Non-pigmented ciliary epithelial cell (primary cell): Measurements from ENCODE around the gene NUP50.
"Not testable (repeated sequence)": the region's sequence is repeated elsewhere in the genome, so short reads cannot be mapped to it uniquely, and the experiment has no call there.

Source experiments
- DNase-seq: peaks from one replicate; pipeline ENCODE4 v3.0.0-alpha.2; 2010; ENCODE audit warnings: low read depth

Gene NUP50

DNA sequence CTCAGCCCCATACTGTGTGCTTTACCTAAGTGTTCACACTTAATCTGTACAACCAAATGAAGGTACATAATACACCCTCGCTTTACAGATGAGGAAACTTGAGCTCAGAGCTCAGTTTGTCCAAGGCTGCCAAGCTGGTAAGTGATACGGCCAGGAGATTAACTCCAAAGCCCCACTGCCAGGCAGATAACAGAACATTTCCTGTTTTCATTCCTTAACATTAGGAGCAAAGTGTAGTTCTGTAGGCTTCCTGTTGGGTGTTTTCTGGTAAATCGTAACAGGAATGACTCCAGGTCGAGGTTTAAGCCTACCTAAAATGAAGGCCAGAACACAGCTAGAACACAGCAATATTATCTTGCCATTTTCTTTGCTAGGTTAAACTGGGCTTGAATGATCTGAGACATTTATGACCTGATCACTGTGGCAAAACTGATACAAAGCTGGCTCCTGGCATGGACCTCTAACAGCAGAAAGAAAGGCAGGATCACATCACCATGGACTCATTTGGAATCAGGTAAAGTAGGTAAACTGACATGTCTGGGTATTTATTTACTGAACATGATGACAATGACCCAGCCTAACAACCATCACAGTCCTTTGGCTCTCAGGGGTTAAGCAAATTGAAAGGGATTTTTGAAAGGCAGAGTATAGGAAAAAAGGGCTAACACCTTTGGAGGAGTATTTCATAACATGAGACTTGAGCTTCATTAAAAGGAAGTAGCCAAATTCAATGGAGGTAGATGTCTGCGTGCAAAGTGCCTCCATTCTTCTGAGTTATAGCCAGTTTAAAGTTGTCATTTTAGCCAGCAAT, 3.9 kb upstream of the NUP50 start:
- no peak for DNase-seq

DNA sequence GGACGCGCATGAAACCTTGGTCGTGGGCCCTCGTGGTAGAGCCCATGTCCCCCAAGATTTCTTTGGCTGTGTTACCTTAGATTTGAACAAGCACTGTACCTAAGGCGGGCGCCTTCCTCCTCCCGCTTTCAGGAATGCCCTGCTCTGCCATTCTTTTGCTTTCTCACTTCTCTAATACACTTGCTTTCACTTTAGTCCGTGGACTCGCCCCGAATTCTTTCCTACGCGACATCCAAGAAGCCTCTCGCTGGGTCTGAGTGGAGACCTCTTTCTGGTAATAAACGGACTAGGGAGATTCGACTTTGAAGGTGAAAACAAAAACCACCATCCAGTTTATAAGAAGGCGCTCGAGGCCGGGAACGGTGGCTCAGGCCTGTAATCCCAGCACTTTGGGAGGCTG, 1.2 kb upstream of the NUP50 start:
- DNase-seq = no peak

DNA sequence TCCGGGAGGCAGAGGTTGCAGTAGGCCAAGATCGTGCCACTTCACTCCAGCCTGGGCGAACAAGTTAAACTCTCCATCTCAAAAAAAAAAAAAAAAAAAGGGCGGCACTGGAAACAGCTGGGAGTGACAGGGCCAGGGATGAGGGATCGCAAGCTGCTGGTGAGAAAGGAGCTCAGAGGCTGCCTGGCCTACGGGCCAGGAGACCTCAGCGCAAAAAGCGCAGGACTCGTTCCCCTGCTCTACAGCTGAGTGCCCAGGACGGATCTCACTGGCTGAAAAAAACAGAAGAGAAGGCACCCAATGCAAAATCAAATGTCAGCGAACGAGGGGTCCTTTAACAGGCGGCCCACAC, 650 bp upstream of the NUP50 start:
- no peak for DNase-seq

DNA sequence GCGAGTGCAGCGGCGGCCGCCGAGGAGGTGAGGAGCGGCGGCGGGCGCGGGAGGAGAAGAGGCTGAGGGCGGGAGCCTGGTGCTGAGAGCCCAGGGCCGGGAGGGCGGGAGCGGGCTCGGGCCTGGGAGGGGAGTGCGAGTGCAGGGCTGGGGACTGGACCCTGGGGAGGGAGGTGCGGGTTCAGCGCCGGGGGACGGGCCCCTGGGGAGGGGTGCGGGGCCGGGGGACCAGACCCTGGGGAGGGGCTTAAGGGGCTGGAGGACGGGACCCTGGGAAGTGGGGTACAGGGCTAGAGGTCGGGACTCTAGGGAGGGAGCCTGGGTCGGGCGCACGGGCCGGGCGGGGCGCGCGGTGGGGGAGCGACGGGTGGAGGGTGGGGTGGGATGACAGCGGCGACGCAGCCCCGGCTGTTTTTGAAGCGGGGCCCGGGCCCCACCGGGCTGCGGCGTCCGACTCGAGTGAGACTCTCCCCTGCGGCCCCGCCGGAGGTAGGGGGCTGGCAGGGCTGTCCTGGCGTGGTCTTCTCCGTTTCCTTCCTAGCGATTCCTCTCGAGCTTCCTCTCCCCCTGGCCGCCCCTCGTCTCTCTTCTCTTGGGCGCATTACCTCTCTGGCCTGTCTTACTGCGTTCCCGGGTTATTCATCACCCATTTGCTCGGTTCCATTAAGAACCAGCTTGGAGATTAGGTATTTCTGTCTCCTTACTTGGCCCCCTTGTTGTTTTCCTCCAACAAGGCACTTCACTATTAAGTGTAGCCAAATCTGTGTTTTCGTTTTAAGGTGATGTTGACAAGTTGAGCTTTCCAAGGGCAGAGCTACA, 754 bp downstream of the NUP50 start:
- no peak for DNase-seq

DNA sequence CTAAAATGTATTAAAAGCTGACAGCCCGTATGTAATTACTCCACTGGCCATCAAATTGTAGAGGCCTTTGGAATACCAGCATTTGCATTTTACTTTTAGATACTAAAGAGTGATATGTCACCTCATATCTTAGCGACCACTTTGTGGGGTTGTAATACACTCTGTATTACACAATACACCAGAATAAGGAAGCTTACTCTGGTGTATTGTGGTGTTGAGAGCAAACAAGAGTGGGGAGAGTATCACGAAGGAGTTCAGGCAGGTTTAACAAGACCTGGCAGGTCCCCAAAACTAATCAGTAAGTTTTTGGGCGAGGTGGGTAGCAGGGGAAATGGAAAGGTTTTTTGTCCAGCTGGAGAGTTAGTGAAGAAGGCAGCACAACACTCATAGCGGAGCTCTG, 3.2 kb downstream of the NUP50 start:
- no peak for DNase-seq

DNA sequence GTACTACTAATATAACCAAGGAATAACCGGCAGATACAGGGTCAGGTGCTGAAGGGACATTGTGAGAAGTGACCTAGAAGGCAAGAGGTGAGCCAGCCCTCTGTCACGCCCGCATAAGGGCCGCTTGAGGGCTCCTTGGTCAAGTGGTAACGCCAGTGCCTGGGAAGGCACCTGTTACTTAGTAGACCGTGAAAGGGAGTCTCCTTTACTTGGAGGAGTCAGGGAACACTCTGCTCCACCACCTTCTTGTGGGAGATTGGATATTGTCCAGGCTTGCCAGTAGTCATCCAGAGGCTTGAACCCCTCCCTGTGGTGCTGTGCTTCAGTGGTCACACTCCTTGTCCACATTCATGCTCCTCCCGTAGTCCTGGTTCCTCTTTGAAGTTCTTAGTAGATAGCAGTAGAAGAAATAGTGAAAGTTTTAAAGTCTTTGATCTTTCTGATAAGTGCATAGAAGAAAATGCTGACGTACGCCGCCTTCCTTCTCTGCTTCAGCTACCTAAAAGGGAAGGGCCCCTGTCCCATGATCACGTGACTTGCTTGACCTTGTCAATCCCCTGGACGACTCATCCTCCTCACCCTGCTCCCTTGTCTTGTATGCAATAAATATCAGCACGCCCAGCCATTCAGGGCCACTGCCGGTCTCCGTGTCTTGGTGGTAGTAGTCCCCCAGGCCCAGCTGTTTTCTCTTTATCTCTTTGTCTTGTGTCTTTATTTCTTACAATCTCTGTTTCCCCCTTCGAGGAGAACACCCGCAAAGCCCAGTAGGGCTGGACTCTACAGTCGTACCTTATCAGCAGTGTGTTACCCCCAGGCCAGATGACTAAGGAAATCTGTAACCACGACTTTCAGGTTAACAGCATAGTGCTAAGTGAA, 6.1 kb downstream of the NUP50 start:
- no peak for DNase-seq

DNA sequence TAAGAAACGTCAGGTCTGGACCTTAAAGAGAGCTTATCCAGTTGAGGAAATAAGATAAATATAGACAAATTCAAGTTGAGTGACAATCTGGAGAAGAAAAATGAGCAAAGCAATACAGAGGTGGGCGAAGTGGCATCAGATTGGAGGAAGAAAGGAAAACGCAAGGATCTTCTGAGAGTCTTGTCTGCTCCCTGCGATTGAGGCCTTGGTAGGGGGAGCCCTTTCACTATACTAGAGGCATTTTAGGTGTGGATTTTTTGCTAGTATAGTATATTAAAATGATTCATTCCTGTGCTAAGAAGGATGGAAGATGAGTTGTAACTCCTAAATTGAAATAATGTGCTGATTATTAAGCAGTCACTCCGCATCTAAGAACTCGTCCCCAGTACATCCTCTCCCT, 8.1 kb downstream of the NUP50 start:
- DNase-seq = no peak

DNA sequence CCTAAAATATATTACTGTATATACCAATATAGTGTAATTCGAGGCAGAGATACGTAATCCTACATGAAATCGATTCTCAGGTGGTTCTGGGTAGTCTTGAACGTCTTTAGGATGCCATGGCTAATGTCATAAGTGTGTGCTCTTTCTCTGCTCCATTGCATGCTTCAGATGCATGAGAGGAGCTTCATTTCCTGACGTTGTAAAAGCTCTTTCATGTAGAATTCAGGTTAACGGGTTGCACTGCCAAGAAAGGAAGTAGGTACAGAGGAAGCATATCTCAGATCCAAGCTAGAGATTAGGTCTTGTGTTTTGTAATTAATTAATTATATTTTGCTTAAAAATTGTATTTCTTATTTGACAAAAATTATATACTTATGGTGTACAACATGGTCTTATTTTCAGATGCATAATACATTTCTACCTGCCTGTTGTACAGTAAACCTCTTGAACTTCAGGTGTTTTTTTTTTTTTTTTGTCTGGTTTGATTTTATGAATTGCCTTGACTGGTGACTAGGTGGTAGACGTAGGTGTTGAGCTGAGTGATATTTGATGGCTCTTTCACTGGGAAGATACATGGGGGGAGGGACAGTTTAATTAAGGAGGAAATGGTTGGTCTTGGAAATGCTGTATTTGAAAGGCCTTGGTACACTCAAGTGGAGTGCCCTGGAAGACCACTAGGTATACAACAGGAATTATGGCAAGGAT, 9.3 kb downstream of the NUP50 start:
- no peak for DNase-seq

DNA sequence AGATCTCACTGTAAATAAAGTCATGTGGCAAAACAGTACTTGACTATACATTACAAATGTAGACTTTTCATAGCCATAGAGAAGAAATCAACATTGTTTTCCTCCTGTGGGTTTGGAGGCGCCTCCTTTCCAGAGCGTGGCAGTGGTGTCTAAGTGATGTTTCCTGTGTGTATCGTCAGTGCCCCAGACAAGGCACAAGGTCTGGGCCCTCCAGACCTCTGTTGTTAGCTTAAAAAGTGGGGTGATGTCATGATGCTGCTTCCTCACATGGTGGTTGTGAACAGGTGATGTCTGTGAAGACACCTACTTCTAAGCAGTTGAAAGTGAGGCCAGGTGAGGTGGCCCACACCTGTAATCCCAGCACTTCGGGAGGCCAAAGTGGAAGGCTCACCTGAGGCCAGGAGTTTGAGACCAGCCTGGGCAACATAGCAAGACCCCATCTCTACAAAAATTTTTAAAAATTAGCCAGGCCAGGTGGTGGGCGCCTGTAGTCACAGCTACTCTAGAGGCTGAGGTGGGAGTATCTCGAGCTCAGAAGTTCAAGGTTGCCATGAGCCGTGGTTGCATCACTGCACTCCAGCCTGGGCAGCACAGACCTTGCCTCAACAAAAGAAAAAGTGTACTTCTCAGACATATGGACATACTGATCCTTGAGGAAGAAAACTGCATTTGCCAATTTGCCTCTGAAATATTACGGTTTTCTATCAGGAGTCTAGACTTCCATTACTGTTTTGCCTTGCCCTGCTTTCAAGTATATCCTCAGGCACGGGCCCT, 15.7 kb downstream of the NUP50 start:
- no peak for DNase-seq

DNA sequence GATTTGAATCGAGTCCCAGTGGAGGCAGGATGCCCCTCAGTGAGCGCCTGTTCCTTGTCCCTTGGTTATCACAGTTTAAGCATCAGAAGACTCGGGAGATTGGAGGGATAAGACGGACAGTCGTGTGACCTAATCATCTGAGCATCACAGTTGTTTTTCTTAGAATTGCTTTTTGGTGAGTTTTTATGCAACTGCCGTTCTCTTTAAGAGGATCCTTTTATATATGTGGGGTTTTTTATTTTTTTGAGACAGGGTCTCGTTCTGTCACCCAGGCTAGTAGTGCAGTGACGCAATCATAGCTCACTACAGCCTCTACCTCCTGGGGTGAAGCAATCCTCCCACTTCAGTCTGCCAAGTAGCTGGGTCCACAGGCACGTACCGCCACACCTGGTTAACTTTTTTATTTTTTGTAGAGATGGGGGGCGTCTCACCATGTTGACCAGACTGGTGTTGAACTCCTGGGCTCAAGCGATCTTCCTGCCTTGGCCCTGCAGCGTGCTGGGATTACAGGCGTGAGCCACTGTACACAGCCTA, 16.5 kb downstream of the NUP50 start:
- DNase-seq = no peak

DNA sequence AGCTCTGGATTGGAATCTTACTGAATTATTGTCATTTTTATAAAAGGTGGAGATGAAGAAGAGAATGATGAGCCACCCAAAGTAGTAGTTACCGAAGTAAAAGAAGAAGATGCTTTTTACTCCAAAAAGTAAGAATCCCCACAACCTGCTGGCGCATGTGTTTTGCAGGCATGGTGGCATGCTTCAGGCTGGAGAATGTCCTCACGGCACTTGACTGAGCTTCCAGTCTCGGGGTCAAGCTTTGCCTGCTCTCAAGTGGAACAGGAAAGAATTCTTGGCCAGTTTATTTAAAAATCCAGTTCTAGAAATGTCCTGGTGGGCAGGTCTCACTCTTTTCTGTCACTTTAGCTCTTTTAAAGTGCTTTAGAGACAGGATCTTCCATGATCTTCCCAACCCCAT, 17.5 kb downstream of the NUP50 start:
- no peak for DNase-seq

DNA sequence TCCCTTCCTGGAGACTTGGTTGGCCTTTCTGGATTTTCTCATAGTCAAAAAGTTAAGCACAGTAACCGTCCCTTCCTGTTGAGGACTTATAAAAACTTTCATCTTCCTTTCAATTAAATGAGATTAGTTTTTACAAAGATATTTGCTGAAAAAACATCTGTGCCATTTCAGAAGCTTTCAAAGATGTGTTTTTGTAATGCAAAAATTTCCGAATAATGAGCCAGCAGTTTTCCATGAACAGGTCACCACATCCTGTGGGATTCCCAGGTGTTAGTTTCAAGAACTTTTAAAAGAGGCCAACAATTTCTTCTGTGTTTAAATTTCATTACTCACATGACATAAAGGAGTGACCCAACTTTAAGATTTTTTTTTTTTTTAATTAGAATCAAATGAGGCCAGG, 18.0 kb downstream of the NUP50 start:
- no peak for DNase-seq

DNA sequence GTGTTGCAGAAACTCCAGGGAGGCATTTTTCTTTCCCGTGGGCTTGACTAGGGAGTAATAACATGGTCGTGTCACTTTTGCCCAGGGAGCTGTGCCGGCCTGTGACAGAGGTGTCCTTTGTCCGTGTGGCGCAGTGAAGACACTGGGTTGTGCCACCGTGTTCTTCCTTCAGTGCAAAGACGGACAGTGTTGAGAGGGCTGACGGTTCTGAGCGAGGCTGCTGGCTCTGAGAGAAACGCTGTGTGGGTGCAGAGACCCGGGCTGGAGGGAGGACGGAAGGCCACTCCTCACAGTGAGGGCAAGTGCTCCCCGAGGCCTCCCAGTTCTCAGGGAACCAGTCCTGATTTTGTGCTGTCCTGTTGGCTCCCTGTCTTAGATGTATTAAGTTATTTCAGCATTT, 20.2 kb downstream of the NUP50 start:
- DNase-seq = no peak

DNA sequence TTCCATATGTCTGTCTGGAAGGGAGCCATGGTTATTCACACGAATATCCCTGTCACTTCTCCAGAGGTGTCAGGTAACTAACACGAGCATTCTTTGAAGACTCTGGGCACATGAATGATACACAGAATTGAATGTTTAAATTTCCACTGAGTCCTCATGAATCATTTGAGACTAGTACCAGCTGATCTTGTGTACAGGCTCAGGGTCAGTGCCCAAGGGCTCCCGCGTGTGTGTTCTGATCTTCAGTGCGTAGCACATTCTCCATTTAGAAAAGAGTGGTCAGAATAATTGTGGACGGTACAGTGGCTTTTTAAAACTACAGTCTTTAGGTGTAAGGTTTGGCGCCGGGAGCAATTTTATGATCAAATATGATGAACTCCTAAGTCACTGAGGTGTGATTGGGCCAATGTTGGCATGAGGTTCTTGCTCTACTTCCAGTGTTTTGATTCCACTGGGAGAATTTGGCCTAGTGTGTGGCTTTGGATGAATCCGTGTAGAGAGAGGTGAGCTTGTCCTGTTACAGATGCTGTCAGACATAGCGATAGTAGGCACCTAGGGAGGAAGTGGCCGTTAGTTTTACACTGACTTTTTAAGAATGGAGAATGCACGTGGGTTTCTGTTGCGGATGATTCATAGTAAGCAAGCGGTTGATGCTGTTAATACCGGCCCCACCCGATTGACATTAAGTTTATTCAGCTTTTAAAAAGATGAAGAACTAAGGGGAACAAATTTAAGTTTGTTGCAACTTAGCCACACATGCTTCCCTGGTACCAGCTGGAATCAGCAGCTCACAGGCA, 22.2 kb downstream of the NUP50 start:
- DNase-seq = no peak

DNA sequence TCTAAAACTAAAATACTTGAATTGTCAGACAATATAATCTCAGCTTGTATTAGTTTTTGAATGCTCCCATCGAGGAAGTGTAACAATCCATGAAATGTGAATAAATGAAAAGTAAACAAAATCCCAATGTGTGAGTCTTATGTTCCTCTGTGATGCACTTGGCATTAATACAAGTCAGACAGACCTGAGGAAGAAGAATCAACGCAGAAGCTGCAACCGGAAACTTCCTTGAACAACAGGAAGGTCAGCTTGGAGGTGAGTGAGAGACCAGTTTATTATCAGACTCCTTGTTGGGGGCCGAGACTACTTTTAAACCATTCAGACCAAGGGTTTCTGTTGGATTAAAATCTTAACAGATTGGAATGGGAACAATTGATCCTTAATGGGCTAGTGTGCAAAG, 24.2 kb downstream of the NUP50 start:
- no peak for DNase-seq

DNA sequence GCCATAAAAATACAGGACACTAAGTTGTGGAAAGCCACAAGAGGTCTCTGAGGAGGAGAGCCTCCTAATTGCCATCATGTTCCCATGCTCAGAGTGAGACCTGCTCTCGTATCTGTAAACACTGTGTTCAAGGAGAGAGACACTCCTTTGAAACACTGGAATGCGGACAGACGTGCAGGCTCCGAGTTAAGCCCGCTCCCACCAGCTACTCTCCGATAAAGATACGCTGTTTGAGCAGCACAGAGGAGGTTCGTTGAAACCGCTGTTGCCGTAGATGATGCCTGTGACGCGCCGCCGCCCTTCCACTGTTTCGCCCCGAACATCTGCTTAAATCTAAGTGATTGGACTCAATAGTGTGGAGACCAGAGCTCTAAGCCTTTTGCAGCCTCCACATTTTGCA, 25.1 kb downstream of the NUP50 start:
- DNase-seq = no peak

DNA sequence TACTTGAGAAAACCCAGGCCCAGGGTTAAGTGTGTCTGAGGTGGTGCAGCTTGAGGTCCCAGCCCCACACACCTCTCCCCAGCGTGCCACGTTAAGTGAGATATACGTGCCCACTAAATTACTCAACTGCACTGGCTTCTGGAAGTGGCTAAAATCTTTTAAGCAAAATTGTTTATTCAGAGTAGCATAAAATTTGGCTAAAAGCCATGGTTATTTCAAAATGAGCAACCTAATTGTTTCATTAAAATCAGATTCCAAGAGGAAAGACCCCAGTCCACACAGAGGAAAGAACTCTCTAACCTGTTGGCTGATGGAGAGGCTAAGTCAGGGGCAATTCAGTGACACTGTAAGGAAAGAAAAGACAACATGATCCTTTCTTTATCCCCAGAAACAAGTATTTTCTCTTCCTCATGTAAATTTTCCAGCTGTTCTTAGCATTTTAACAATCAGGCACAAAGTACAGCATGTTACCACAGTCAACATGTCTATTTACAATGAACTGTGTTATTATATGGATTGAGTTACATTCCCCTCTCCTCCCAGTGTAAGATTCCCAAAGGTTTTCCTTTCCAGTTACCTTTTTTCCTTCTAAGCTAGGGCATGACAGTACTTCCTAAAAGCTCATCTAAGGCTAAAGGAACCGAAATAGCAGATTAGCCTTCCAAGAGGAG, 26.6 kb downstream of the NUP50 start:
- no peak for DNase-seq

DNA sequence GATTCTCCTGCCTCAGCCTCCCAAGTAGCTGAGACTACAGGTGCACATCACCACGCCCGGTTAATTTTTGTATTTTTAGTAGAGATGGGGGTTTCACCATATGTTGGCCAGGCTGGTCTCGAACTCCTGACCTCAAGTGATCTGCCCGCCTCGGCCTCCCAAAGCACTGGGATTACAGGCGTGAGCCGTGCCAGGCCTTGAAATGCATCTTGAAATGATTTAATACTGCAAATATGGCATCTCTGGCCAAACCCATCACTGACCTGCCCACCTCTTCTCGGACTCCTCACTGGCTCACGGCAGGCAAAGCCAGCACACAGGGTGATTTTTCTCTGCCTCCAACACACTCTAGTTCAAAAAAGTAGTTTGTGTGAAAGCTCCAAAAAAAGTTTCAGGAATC, 28.0 kb downstream of the NUP50 start:
- DNase-seq = not testable (repeated sequence)

DNA sequence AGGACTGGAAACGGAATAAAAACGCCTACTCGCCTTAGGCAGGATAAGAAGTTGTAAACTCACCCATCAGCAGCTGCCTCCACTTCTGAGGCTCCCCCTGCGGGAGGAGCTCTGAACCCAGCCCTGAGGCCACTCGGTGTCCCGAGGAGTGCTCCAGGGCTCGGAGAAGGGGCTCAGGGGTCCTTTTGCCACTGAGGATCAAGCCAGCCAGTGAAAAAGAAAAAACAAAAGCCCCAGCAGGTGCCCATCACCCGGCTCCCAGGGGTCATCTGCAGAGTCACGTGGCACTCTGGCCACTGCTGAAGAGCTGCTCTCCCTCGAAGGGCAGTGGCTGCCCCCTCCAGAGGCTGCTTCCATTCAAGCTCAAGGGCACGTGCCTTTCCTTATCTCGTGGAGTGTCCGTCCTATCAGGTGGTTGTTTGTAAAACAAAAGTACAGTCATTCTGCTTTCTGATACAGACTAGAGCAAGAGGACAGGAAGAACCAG, 29.0 kb downstream of the NUP50 start:
- DNase-seq = no peak
